ENCODE measurements around the gene ZCCHC13.
"Not testable (repeated sequence)": the region's sequence is repeated elsewhere in the genome, so short reads cannot be mapped to it uniquely, and the experiment has no call there.

Gene ZCCHC13

DNA sequence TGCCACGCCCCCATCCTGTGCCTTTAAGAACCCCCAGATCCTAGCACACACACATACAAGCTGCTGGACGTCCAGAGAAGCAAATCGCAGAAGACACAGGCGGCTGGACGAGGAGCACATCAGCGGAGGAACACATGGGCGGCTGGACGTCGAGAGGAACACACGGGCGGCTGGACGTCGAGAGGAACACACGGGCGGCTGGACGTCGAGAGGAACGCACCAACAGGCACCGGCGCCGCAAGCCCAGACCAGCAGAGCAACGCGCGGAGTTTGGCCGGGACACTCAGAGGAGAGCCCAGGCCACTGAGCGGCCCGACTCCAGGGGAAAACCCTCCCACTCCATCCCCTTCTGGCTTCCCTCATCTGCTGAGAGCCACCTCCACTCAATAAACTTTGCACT lies 17.2 kb downstream of the ZCCHC13 start:
- DNase-seq (ENCODE audit: low read depth in 2 of 2), result no peak

DNA sequence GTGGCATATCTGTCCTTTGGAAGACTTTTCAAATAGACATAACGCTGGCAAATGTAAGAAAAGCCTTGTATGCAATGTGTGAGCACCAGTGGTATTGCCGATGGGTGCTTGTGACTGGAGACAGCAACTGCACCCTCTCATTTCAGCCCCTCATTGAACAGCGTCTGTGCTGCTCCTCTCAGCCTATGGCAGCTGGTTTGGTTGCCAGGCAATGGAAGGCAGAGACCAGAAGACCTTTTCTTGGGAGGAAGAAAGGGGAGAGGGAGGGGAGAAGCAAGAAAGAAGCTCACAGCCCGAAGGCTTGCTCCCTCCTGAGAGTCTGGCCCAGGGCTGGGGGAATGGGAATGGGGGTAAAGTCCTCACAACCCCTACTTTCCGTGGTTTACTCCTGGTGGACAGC lies 20.2 kb downstream of the ZCCHC13 start:
- no peak for DNase-seq (ENCODE audit: low read depth in 2 of 2)

- no peak for DNase-seq (ENCODE audit: low read depth in 2 of 2)
Measured at GRCh38 chrX:74325130-74326059, 21.4 kb downstream of the ZCCHC13 start.

DNA sequence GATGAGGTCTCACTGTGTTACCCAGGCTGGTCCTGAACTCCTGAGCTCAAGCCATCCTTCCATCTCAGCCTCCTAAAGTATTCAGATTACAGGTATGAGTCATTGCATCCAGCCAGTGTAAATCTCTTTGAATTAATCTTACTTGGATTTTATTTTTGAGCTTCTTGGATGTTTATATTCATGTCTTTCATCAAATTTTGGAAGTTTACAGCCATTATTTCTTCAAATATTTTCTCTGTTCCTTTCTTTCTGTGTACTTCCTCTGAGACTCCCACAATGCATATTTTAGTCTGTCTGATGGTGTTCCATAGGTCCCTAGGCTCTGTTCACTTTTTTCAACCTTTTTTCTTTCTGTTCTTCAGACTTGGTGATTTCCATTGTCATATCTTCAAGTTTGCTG lies 34.9 kb downstream of the ZCCHC13 start:
- no peak for DNase-seq (ENCODE audit: low read depth in 2 of 2)

DNA sequence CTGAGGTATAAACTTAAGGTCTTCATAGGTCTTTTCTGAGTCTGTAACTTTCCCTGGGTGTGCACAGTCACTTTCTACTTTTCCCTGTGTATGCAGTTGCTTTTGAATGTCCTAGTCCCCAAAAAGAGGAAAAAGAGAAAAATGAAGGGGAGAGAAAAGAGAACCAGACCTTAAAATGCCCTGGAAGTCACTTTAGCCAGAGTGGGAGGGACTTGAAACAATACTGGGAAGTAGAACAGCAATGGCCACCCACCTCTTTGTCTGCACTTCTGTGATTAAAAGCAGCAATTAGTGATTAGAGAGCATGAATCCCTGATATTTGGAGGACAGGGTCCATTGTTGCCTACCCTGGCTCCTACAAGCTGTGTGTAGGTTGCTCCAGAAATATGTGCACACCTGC lies 36.1 kb downstream of the ZCCHC13 start:
- no peak for DNase-seq (ENCODE audit: low read depth in 2 of 2)

GRCh38 chrX:74342211-74342610 lies 38.2 kb downstream of the ZCCHC13 start:
- DNase-seq (ENCODE audit: low read depth in 2 of 2), result not testable (repeated sequence)

- peak; percentile 2 to 4 for DNase-seq (ENCODE audit: low read depth in 2 of 2)
Measured at GRCh38 chrX:74343343-74344279, 39.6 kb downstream of the ZCCHC13 start.

DNA sequence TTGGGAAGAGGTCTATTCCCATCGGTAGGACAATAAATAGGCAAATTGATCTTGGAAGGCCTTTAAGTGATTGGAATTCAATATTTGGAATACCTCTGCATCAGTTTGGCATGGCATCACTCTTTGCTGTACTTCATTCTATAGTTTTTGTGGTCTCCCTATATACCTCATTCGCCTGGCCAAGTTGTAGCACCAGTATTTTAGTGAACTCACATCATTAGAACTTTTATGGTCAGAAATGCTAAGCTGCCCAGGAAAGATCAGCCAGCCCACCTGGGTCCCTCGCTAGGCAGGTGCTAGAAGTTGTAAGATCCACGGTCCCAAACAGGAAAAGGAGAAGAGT lies 40.3 kb downstream of the ZCCHC13 start:
- DNase-seq (ENCODE audit: low read depth in 2 of 2), result no peak

DNA sequence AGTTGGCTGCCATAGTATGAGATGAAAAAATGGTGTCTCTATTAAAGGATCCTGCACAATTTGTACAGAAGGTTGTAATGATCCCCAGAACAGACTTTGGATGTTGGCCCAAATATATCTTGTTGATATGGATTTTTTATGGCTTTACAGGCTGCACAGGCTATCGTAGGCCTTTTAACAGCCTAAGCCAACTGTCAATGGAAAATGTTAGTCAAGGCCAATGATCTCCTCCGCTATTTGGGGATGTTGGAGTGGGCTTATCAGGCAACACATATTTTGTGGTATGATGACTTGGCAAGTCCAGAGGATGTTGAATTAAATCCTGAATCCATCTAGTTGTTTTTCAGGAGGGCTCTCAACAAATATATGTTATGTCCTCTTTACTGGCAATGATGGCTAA lies 42.1 kb downstream of the ZCCHC13 start:
- DNase-seq (ENCODE audit: low read depth in 2 of 2), result no peak

GRCh38 chrX:74349387-74349786 lies 45.4 kb downstream of the ZCCHC13 start:
- no peak for DNase-seq (ENCODE audit: low read depth in 2 of 2)

DNA sequence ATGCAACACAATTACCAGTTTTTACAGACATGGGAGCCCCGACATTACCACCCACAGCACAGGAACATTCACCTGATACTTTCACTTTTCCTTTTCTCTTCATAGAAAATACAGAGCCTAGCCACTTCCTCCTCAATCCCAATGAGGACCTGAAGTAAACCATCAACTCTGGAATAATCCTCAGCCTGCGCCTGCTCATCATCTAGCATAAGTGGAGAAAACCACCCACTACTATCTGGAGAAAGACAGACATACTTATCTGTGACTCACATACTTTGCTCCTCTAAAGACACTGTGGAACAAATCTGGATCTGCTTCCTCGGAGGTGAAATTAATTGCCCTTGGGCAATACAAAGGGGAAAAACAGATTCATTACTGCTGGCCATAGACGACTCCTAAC lies 47.8 kb downstream of the ZCCHC13 start:
- no peak for DNase-seq (ENCODE audit: low read depth in 2 of 2)

DNA sequence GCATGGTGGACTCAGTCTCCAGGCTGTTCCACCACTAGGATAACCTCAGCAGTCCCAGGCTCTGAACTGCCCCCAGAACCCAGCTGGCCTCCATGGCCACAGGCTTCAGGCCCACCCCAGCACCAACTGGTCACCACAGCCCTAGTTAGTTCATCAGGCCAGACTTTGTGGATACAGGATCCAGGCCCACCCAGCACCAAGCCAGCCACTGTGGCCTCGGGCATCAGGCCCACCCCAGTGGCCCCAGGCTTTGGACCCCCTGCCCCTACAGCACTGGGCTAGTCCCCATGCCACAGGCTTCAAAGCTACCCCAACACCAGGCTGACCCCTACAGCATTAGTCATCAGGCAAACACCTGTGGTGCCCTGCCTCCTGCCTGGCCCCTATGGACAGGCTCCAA lies 50.0 kb downstream of the ZCCHC13 start:
- DNase-seq (ENCODE audit: low read depth in 2 of 2), result no peak
